OCI-LY3 (cell line): ENCODE measurements around the gene TBX2.

Source experiments
- H2AFZ ChIP-seq: fragments of 200-600, 300-600 bp; shearing (Covaris generic); 2 replicates; pipeline ENCODE4 v1.6.0; 2014; ENCODE audit warnings: antibody characterized with exemption, low read depth, low read length
- H3K27ac ChIP-seq: fragments of 200-600, 300-600 bp; sonication (generic); 2 replicates; pipeline ENCODE4 v1.5.1; 2014; ENCODE audit warnings: mild to moderate bottlenecking, low read length, moderate library complexity, mixed read lengths
- H3K27me3 ChIP-seq: fragments of 200-600, 300-600 bp; sonication (generic); 2 replicates; pipeline ENCODE4 v1.6.1; 2014; ENCODE audit warnings: low read depth, low read length, mixed read lengths
- H3K36me3 ChIP-seq: fragments of 200-600, 300-600 bp; sonication (generic); replicated peaks from 2 replicates; pipeline ENCODE3; 2014; ENCODE audit warnings: low read depth, low read length, mixed read lengths
- H3K4me1 ChIP-seq: fragments of 300-600, 200-600 bp; sonication (generic); 2 replicates; pipeline ENCODE4 v1.6.1; 2014; ENCODE audit warnings: low read length, mixed read lengths
- H3K4me2 ChIP-seq: fragments of 200-600, 300-600 bp; sonication (generic); 2 replicates; pipeline ENCODE4 v1.6.1; 2014; ENCODE audit warnings: low read length, mixed read lengths
- H3K4me3 ChIP-seq: fragments of 300-600, 200-600 bp; sonication (generic); 2 replicates; pipeline ENCODE4 v1.5.1; 2014; ENCODE audit warnings: antibody characterized with exemption, mild to moderate bottlenecking, low read length, moderate library complexity
- H3K79me2 ChIP-seq: fragments of 300-600, 200-600 bp; shearing (Covaris generic); 2 replicates; pipeline ENCODE4 v1.6.1; 2014; ENCODE audit warnings: mild to moderate bottlenecking, low read length, mixed read lengths
- H3K9ac ChIP-seq: fragments of 300-600, 200-600 bp; shearing (Covaris generic); 2 replicates; pipeline ENCODE4 v1.6.0; 2014; ENCODE audit warnings: mild to moderate bottlenecking, low read length, moderate library complexity
- H3K9me3 ChIP-seq: fragments of 200-600, 300-600 bp; shearing (Covaris generic); 2 replicates; pipeline ENCODE4 v1.6.1; 2014; ENCODE audit warnings: low read length, mixed read lengths; ENCODE audit not compliant: insufficient read depth
- H4K20me1 ChIP-seq: fragments of 200-600, 300-600 bp; sonication (generic); 2 replicates; pipeline ENCODE4 v1.6.1; 2016; ENCODE audit warnings: low read length, mixed read lengths; ENCODE audit not compliant: insufficient read depth
- CTCF ChIP-seq: fragments of 200-600, 300-600 bp; sonication (generic); IDR thresholded peaks from 2 replicates; pipeline ENCODE4 v1.5.1; 2014; ENCODE audit warnings: antibody characterized with exemption, low read length, low read depth
- EZH2phosphoT487 ChIP-seq: fragments of 200-600 bp; shearing (Covaris generic); IDR thresholded peaks from 2 replicates; pipeline ENCODE4 v1.6.1; 2018; ENCODE audit warnings: antibody characterized with exemption, mixed run types, low read depth

The TBX2 gene

GRCh38 chr17:61452301-61453290 lies 53.0 kb downstream of the TBX2 start, which contains the start of gene TBX4:
TSS of gene TBX4 (plus strand) at chr17:61452422. CDS start at chr17:61456491, 4,069 bp downstream.
- H3K27me3 ChIP-seq: no peaks in the 10 kb centered on the region
- no peak within 1 kb of the TSS for H3K9ac ChIP-seq
- H3K36me3 ChIP-seq: no peaks in the 10 kb centered on the region
- no peaks in the 10 kb centered on the region for H3K4me1 ChIP-seq
- no peak within 1 kb of the TSS for H3K27ac ChIP-seq
- H2AFZ ChIP-seq: no peak within 1 kb of the TSS
- H3K4me3 ChIP-seq: no peak within 1 kb of the TSS
- H3K4me2 ChIP-seq: no peak within 1 kb of the TSS
- TF ChIP-seq CTCF (no peak), EZH2phosphoT487 (no peak)
- no peaks in the 10 kb centered on the region for H3K9me3 ChIP-seq
- no peaks in the 10 kb centered on the region for H4K20me1 ChIP-seq
- no peaks in the 10 kb centered on the region for H3K79me2 ChIP-seq

GRCh38 chr17:61453566-61454380 lies 54.1 kb downstream of the TBX2 start:
- Histone ChIP-seq H3K4me3 (no peak overlapping the region), H4K20me1 (no peaks in the 10 kb centered on the region), H3K4me2 (no peak overlapping the region), H3K79me2 (no peaks in the 10 kb centered on the region), H3K9me3 (no peaks in the 10 kb centered on the region), H2AFZ (no peak overlapping the region), H3K36me3 (no peaks in the 10 kb centered on the region), H3K27me3 (no peaks in the 10 kb centered on the region), H3K27ac (no peak overlapping the region), H3K9ac (no peak overlapping the region), H3K4me1 (no peaks in the 10 kb centered on the region)
- TF ChIP-seq EZH2phosphoT487: no peak
- TF ChIP-seq CTCF: no peak

GRCh38 chr17:61454381-61455323 lies 55.0 kb downstream of the TBX2 start:
- H3K36me3 ChIP-seq: no peaks in the 10 kb centered on the region
- H3K9ac ChIP-seq: no peak overlapping the region
- H3K27me3 ChIP-seq: no peaks in the 10 kb centered on the region
- no peaks in the 10 kb centered on the region for H3K79me2 ChIP-seq
- no peak overlapping the region for H3K27ac ChIP-seq
- no peaks in the 10 kb centered on the region for H3K9me3 ChIP-seq
- no peaks in the 10 kb centered on the region for H3K4me1 ChIP-seq
- no peak overlapping the region for H3K4me2 ChIP-seq
- no peak for TF ChIP-seq EZH2phosphoT487
- no peak for TF ChIP-seq CTCF
- no peak overlapping the region for H3K4me3 ChIP-seq
- H4K20me1 ChIP-seq: no peaks in the 10 kb centered on the region
- H2AFZ ChIP-seq: no peak overlapping the region
